HepG2 (cell line): ENCODE measurements around the gene USP12.

Experiments
- CTCF ChIP-seq: sonication (generic); formaldehyde crosslinking; IDR thresholded peaks from 2 replicates; pipeline ENCODE4 v1.5.0; 2020; ENCODE audit warnings: mild to moderate bottlenecking, missing genetic modification reagents, moderate library complexity
- SMC3 ChIP-seq: IDR thresholded peaks from 2 replicates; pipeline ENCODE4 v1.6.1; 2011; ENCODE audit warnings: low read length, improper control_type of control experiment
- SP2 ChIP-seq: sonication (generic); formaldehyde crosslinking; IDR thresholded peaks from 2 replicates; pipeline ENCODE4 v1.5.1; 2020; ENCODE audit warnings: mild to moderate bottlenecking, missing genetic modification reagents
- TRIM24 ChIP-seq: sonication (generic); formaldehyde crosslinking; IDR thresholded peaks from 2 replicates; pipeline ENCODE4 v1.8.0; 2022; ENCODE audit warnings: mild to moderate bottlenecking, missing genetic modification reagents
- ZNF136 ChIP-seq: sonication (generic); formaldehyde crosslinking; IDR thresholded peaks from 2 replicates; pipeline ENCODE4 v1.8.1; 2022; ENCODE audit warnings: low read depth, mild to moderate bottlenecking, moderate library complexity, missing genetic modification reagents

GRCh38 chr13:27026396-27026795 lies 145.2 kb downstream of the USP12 start:
- TF ChIP-seq ZNF136 (CRISPR knock-in tag) (no peak), CTCF (CRISPR knock-in tag) (no peak), SMC3 (no peak), SP2 (no peak), TRIM24 (CRISPR knock-in tag) (no peak)
